HepG2 (cell line): Measurements from ENCODE around the gene CDK3. TPM values are rescaled to one million over a fixed set of nuclear protein-coding genes. Genes with fewer than 3 reads are reported as not detected.
A peak's percentile ranks its signal among the peaks of the same experiment; 100 is the strongest.

Experiments used
- SIX4 ChIP-seq: sonication (generic); formaldehyde crosslinking; IDR thresholded peaks from 2 replicates; pipeline ENCODE4 v1.4.0; 2020; ENCODE audit warnings: missing genetic modification reagents
- YEATS4 ChIP-seq: sonication (generic); formaldehyde crosslinking; IDR thresholded peaks from 2 replicates; pipeline ENCODE4 v1.4.0; 2020; ENCODE audit warnings: missing genetic modification reagents, borderline replicate concordance
- ZFYVE20 ChIP-seq: sonication (generic); formaldehyde crosslinking; IDR thresholded peaks from 2 replicates; pipeline ENCODE4 v1.8.0; 2023; ENCODE audit warnings: low read depth, mild to moderate bottlenecking, moderate library complexity, missing genetic modification reagents, borderline replicate concordance
- ZMYM3 ChIP-seq: sonication (generic); formaldehyde crosslinking; IDR thresholded peaks from 2 replicates; pipeline ENCODE4 v1.5.1; 2020; ENCODE audit warnings: mild to moderate bottlenecking, missing genetic modification reagents
- ZNF180 ChIP-seq: sonication (generic); formaldehyde crosslinking; IDR thresholded peaks from 2 replicates; pipeline ENCODE4 v1.4.0; 2020; ENCODE audit warnings: low read depth, missing genetic modification reagents, borderline replicate concordance
- ZNF776 ChIP-seq: sonication (generic); formaldehyde crosslinking; IDR thresholded peaks from 2 replicates; pipeline ENCODE4 v1.4.0; 2020; ENCODE audit warnings: mild to moderate bottlenecking, missing genetic modification reagents
- polyA plus RNA-seq, 8 experiments: library from polyadenylated mRNA; depleted of rRNA in 3 of 8; stranded (reverse) in 7 of 8; unstranded in 1 of 8; fragments of >200 nt; fragmentation: Illumina TruSeq in 4 of 8; extraction: Trizol in 4 of 8; gene quantifications; 2 replicates each; pipeline versions ENCODE4 v1.2.1 to v1.2.3, GENCODE V29; 2011 to 2016; ENCODE audit warnings: low read depth in 4 of 8, missing spikeins in 1 of 8, mixed read lengths in 1 of 8; ENCODE audit not compliant: insufficient read depth in 1 of 8
- total RNA-seq, 5 experiments: library from RNA; depleted of rRNA; stranded (reverse); fragments of >200 nt; fragmentation: Illumina TruSeq; extraction: Trizol; gene quantifications; 2 replicates each; pipeline ENCODE4 v1.2.3, GENCODE V29; 2016; ENCODE audit warnings: low read depth in 1 of 5
- TF ChIP-seq, protein P1 (sequence below): sonication (generic); formaldehyde crosslinking; IDR thresholded peaks from 2 replicates; pipeline ENCODE4 v1.9.0; 2021; ENCODE audit warnings: missing genetic modification reagents, borderline replicate concordance
- TF ChIP-seq, protein P2 (sequence below): sonication (generic); formaldehyde crosslinking; IDR thresholded peaks from 2 replicates; pipeline ENCODE4 v1.8.0; 2022; ENCODE audit warnings: missing genetic modification reagents, mild to moderate bottlenecking, inconsistent platforms, borderline replicate concordance
- TF ChIP-seq, protein P3 (sequence below): sonication (generic); formaldehyde crosslinking; IDR thresholded peaks from 2 replicates; pipeline ENCODE4 v1.9.0; 2021; ENCODE audit warnings: missing genetic modification reagents, borderline replicate concordance
- TF ChIP-seq, protein P4 (sequence below): sonication (generic); formaldehyde crosslinking; IDR thresholded peaks from 2 replicates; pipeline ENCODE4 v1.8.0; 2022; ENCODE audit warnings: mild to moderate bottlenecking, missing genetic modification reagents, borderline replicate concordance
- TF ChIP-seq, protein P5 (sequence below): sonication (generic); formaldehyde crosslinking; IDR thresholded peaks from 2 replicates; pipeline ENCODE4 v1.5.0; 2020; ENCODE audit warnings: missing genetic modification reagents

CDK3 gene
- total and polyA plus RNA-seq, 2 of the 13 experiments (the other 11 are each of a cell fraction or from before 2014, with no cell fraction given): 5.8 to 11.4 TPM

DNA sequence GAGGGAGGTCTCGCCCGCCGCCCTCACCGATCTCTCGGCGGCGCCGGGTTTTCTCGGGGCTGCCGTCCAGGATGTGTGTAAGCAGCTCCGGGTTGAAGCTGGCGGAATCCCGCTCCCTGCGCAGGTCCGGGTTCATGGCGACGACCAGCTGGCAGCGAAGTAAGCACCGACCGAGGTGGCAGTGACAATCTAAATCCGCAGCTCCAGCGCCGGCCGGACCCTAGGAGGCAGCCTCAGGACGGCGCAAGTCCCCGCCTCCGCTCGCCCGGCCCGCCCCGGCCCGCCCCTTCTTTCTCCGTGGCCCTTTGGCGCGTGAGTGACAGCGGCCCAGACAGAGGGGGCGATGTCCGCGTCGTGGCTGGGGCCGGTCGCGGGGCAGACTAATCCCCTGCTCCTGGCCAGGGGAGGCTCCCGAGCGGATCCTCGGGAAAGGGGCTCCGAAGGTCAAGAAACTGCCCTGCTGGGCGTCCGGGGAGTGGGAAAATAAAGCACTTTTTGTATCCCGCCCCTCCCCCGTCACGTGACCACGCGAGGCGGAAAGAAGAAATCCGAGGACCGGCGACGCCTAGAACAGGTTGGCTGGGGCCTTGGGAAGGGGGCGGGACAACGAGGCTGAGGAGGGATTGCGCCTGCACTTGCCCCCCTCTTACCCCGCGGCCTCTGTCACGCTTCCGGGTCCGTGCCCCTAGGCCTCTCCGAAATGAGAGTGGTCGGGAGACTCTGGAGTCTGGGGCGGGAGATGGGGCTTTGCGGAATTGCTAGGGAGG lies 21.5 kb upstream of the CDK3 start, which contains the start of the genes ACOX1 and TEN1 (continued):
- TF ChIP-seq, protein P1, sequence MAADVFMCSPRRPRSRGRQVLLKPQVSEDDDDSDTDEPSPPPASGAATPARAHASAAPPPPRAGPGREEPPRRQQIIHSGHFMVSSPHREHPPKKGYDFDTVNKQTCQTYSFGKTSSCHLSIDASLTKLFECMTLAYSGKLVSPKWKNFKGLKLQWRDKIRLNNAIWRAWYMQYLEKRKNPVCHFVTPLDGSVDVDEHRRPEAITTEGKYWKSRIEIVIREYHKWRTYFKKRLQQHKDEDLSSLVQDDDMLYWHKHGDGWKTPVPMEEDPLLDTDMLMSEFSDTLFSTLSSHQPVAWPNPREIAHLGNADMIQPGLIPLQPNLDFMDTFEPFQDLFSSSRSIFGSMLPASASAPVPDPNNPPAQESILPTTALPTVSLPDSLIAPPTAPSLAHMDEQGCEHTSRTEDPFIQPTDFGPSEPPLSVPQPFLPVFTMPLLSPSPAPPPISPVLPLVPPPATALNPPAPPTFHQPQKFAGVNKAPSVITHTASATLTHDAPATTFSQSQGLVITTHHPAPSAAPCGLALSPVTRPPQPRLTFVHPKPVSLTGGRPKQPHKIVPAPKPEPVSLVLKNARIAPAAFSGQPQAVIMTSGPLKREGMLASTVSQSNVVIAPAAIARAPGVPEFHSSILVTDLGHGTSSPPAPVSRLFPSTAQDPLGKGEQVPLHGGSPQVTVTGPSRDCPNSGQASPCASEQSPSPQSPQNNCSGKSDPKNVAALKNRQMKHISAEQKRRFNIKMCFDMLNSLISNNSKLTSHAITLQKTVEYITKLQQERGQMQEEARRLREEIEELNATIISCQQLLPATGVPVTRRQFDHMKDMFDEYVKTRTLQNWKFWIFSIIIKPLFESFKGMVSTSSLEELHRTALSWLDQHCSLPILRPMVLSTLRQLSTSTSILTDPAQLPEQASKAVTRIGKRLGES: peak; percentile 47
- TF ChIP-seq, protein P2, sequence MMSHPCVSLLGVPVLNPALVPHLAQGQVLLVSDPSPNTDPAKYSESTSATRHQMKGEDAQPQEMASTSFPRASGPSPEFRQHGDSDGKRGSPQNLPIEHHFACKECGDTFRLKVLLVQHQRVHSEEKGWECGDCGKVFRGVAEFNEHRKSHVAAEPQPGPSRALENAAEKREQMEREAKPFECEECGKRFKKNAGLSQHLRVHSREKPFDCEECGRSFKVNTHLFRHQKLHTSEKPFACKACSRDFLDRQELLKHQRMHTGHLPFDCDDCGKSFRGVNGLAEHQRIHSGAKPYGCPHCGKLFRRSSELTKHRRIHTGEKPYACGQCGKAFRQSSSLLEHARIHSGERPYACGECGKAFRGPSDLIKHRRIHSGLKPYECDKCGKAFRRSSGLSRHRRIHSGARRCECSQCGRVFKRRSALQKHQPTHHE (CRISPR knock-in tag): peak; percentile 70
- TF ChIP-seq SIX4 (CRISPR knock-in tag): peak; percentile 33; the same call in 1 of the 2 replicates
- TF ChIP-seq, protein P3, sequence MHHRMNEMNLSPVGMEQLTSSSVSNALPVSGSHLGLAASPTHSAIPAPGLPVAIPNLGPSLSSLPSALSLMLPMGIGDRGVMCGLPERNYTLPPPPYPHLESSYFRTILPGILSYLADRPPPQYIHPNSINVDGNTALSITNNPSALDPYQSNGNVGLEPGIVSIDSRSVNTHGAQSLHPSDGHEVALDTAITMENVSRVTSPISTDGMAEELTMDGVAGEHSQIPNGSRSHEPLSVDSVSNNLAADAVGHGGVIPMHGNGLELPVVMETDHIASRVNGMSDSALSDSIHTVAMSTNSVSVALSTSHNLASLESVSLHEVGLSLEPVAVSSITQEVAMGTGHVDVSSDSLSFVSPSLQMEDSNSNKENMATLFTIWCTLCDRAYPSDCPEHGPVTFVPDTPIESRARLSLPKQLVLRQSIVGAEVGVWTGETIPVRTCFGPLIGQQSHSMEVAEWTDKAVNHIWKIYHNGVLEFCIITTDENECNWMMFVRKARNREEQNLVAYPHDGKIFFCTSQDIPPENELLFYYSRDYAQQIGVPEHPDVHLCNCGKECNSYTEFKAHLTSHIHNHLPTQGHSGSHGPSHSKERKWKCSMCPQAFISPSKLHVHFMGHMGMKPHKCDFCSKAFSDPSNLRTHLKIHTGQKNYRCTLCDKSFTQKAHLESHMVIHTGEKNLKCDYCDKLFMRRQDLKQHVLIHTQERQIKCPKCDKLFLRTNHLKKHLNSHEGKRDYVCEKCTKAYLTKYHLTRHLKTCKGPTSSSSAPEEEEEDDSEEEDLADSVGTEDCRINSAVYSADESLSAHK (CRISPR knock-in tag): 0 out of 2 replicates have a peak, but pooled peaks have one; percentile 88
- no peak for TF ChIP-seq ZNF180
- TF ChIP-seq ZNF776 (CRISPR knock-in tag): peak; percentile 58
- peak; percentile 89; the same call in 1 of the 2 replicates for TF ChIP-seq YEATS4
- TF ChIP-seq, protein P4, sequence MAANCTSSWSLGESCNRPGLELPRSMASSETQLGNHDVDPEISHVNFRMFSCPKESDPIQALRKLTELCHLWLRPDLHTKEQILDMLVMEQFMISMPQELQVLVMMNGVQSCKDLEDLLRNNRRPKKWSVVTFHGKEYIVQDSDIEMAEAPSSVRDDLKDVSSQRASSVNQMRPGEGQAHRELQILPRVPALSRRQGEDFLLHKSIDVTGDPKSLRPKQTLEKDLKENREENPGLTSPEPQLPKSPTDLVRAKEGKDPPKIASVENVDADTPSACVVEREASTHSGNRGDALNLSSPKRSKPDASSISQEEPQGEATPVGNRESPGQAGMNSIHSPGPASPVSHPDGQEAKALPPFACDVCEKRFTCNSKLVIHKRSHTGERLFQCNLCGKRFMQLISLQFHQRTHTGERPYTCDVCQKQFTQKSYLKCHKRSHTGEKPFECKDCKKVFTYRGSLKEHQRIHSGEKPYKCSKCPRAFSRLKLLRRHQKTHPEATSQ (CRISPR knock-in tag): no peak; the same call in 1 of the 2 replicates
- TF ChIP-seq ZMYM3: no peak; the same call in 1 of the 2 replicates
- no peak for TF ChIP-seq ZFYVE20 (CRISPR knock-in tag)
- TF ChIP-seq, protein P5, sequence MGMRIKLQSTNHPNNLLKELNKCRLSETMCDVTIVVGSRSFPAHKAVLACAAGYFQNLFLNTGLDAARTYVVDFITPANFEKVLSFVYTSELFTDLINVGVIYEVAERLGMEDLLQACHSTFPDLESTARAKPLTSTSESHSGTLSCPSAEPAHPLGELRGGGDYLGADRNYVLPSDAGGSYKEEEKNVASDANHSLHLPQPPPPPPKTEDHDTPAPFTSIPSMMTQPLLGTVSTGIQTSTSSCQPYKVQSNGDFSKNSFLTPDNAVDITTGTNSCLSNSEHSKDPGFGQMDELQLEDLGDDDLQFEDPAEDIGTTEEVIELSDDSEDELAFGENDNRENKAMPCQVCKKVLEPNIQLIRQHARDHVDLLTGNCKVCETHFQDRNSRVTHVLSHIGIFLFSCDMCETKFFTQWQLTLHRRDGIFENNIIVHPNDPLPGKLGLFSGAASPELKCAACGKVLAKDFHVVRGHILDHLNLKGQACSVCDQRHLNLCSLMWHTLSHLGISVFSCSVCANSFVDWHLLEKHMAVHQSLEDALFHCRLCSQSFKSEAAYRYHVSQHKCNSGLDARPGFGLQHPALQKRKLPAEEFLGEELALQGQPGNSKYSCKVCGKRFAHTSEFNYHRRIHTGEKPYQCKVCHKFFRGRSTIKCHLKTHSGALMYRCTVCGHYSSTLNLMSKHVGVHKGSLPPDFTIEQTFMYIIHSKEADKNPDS (CRISPR knock-in tag): peak; percentile 83; the same call in 1 of the 2 replicates
